ENCODE measurements around the gene CCDC174.

The CCDC174 gene

GRCh38 chr3:14700891-14701290 lies 49.3 kb downstream of the CCDC174 start:
- H3K27me3 Mint-ChIP-seq (ENCODE audit: low read depth, poor library complexity), result peaks cover 34% of the 10 kb centered on the region
- TF ChIP-seq, protein P1, sequence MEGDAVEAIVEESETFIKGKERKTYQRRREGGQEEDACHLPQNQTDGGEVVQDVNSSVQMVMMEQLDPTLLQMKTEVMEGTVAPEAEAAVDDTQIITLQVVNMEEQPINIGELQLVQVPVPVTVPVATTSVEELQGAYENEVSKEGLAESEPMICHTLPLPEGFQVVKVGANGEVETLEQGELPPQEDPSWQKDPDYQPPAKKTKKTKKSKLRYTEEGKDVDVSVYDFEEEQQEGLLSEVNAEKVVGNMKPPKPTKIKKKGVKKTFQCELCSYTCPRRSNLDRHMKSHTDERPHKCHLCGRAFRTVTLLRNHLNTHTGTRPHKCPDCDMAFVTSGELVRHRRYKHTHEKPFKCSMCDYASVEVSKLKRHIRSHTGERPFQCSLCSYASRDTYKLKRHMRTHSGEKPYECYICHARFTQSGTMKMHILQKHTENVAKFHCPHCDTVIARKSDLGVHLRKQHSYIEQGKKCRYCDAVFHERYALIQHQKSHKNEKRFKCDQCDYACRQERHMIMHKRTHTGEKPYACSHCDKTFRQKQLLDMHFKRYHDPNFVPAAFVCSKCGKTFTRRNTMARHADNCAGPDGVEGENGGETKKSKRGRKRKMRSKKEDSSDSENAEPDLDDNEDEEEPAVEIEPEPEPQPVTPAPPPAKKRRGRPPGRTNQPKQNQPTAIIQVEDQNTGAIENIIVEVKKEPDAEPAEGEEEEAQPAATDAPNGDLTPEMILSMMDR (IDR thresholded peaks at IDR 0.05), result no peak
- DNase-seq, result no peak

GRCh38 chr3:14701676-14702075 lies 50.1 kb downstream of the CCDC174 start:
- Mint-ChIP-seq H3K27ac (no peak overlapping the region), H3K27me3 (ENCODE audit: low read depth, poor library complexity) (peaks cover 35% of the 10 kb centered on the region), H3K4me1 (no peaks in the 10 kb centered on the region), H3K9me3 (no peaks in the 10 kb centered on the region), H3K4me3 (no peak overlapping the region), H3K36me3 (ENCODE audit: low read depth) (no peaks in the 10 kb centered on the region)
- TF ChIP-seq, protein P1 (IDR thresholded peaks at IDR 0.05), result no peak
- no peak for DNase-seq

More at GRCh38 chr3:14700891-14701290, 49.3 kb downstream of the CCDC174 start:
- Mint-ChIP-seq H3K4me1 (no peaks in the 10 kb centered on the region), H3K4me3 (no peak overlapping the region), H3K36me3 (ENCODE audit: low read depth) (no peaks in the 10 kb centered on the region), H3K27ac (no peak overlapping the region), H3K9me3 (no peaks in the 10 kb centered on the region)

GRCh38 chr3:14703128-14703750 lies 51.7 kb downstream of the CCDC174 start:
- H3K27me3 Mint-ChIP-seq (ENCODE audit: low read depth, poor library complexity), result peaks cover 34% of the 10 kb centered on the region
- H3K4me3 Mint-ChIP-seq, result no peak overlapping the region
- H3K27ac Mint-ChIP-seq, result no peak overlapping the region
- DNase-seq, result no peak
- TF ChIP-seq, protein P1 (IDR thresholded peaks at IDR 0.05), result no peak
- H3K9me3 Mint-ChIP-seq, result peaks cover 4% of the 10 kb centered on the region
- H3K4me1 Mint-ChIP-seq, result no peaks in the 10 kb centered on the region
- H3K36me3 Mint-ChIP-seq (ENCODE audit: low read depth), result no peaks in the 10 kb centered on the region

DNA sequence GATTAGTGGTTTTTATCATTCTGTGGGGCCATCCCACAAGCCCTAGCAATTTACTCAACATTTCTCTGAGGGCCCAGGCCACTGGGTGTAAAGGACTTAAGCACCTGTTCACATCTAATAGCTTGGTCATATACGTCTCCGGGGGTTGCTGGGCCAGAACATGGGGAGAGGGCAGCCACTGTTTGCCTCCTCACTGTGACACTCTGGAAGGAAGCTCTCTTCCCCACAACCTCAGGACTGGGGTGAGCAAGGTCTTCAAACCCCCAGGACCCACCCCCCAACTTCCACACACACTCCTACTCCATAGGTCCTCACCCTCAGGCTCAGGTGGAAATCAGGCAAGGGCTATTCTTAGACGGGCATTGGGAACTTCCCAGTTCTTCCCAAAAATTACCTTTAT lies 52.2 kb downstream of the CCDC174 start:
- H3K9me3 Mint-ChIP-seq, result peaks cover 8% of the 10 kb centered on the region
- peaks cover 29% of the 10 kb centered on the region for H3K27me3 Mint-ChIP-seq (ENCODE audit: low read depth, poor library complexity)
- H3K36me3 Mint-ChIP-seq (ENCODE audit: low read depth), result no peaks in the 10 kb centered on the region
- TF ChIP-seq, protein P1 (IDR thresholded peaks at IDR 0.05), result no peak
- H3K27ac Mint-ChIP-seq, result no peak overlapping the region
- H3K4me1 Mint-ChIP-seq, result no peaks in the 10 kb centered on the region
- H3K4me3 Mint-ChIP-seq, result no peak overlapping the region
- DNase-seq, result no peak

DNA sequence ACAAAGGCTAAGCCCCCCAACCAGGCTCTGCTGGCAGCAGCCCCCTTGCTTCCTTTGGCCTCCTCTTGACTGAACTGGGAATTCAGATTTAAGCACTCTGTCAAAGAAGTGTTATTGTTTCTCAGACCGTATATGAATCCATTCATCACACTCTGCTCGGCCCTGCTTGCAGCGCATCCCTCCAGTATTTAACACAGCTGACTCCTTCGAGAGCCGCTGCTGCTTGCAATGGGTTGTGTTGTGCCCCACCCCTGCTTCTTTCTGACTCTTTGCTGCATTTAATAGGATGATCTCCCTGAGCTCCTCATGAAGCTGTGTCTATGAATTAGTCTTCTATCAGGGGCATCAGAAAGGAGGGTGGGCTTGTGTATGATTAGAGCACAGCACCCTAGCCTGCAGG lies 54.5 kb downstream of the CCDC174 start:
- H3K4me3 Mint-ChIP-seq, result no peak overlapping the region
- H3K9me3 Mint-ChIP-seq, result peaks cover 19% of the 10 kb centered on the region
- no peak for DNase-seq
- H3K4me1 Mint-ChIP-seq, result no peaks in the 10 kb centered on the region
- H3K27me3 Mint-ChIP-seq (ENCODE audit: low read depth, poor library complexity), result peaks cover 36% of the 10 kb centered on the region
- H3K27ac Mint-ChIP-seq, result no peak overlapping the region
- H3K36me3 Mint-ChIP-seq (ENCODE audit: low read depth), result no peaks in the 10 kb centered on the region
- TF ChIP-seq, protein P1 (IDR thresholded peaks at IDR 0.05), result no peak

GRCh38 chr3:14716591-14716990 lies 65.0 kb downstream of the CCDC174 start:
- Mint-ChIP-seq H3K4me3 (no peak overlapping the region), H3K9me3 (peaks cover 16% of the 10 kb centered on the region), H3K27ac (no peak overlapping the region), H3K4me1 (peaks cover 9% of the 10 kb centered on the region), H3K36me3 (ENCODE audit: low read depth) (no peaks in the 10 kb centered on the region), H3K27me3 (ENCODE audit: low read depth, poor library complexity) (peaks cover 48% of the 10 kb centered on the region)
- no peak for DNase-seq
- TF ChIP-seq, protein P1 (IDR thresholded peaks at IDR 0.05), result no peak
